GM10847 (cell line): ENCODE results near the gene MAGI1.

ENCODE experiments used
- POLR2A ChIP-seq: IDR thresholded peaks from 2 replicates; pipeline ENCODE4 v1.6.1; 2011; ENCODE audit not compliant: insufficient read length; ENCODE audit errors: extremely low read depth

The MAGI1 gene

GRCh38 chr3:65896321-65896720 is 142.4 kb downstream of the MAGI1 start:
- no peak for TF ChIP-seq POLR2A

DNA sequence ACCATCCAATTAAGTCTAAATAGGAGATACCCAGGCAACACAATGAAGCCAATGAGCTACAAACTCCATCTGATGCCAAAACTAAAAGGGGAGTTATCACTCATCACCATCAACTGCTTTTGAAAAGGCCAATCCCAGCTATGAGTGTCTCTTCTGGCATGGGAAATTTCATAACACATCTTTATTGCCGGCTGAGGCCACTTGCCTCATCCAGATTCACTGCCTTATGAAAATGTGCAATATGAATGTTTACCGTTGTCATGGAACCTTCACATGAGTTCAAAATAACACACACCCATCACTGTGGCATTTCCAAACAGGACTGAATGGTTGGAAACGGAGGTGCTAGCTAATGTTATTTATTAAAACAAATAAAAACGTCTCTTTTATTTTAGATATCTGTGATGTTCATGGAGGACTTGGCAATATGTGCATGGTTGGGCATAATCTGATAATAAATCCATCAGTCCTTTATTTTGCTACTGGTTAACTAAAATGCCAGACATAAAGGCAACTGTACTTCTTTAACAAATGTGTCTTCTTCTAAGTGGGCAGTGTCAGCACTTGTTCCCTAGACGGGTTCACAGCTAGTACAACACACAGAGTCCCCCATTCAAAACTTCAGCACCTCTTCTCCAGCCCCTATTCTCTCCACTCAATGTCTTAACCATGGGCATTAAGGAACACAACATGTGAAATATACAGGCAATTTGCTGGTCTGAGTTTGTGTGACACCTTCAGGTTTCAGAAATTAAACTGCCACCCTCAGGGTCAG is 143.9 kb downstream of the MAGI1 start:
- no peak for TF ChIP-seq POLR2A

DNA sequence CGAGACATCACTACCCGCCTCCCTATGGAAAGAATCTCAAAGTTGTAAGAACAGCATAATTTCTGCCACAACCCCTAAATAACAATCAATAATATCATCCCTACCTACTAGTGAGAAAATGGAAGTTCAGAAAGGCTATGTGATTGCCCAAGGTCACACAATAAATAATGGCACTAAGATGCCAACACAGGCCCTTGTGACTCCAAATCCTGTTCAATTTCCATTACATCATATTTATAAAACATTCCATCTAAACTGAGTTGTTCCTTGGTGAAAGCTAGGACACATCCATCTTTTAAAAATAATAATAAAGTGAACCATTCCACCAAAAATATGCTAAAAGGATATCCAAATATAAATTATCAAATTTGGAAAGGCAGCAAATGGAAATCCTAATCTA is 144.6 kb downstream of the MAGI1 start:
- TF ChIP-seq POLR2A, result no peak

GRCh38 chr3:65893631-65894030 is 145.1 kb downstream of the MAGI1 start:
- no peak for TF ChIP-seq POLR2A

DNA sequence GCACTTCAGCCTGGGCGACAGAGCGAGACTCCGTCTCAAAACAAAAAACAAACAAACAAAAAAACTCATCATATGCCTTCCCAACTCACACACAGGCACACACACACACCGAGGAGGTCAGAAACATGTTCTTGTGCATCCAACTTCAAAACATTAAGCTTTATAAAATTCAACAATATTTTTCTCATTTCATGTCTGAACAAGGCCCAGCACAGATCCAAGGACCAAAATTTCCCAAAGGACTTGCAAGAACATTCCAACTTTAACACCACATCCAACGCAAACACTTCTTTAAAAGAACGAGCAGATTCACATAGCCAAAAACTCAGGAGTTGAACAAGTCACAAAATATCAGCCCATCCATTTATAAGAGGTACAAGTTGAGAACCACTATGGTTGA is 148.4 kb downstream of the MAGI1 start:
- TF ChIP-seq POLR2A, result no peak

DNA sequence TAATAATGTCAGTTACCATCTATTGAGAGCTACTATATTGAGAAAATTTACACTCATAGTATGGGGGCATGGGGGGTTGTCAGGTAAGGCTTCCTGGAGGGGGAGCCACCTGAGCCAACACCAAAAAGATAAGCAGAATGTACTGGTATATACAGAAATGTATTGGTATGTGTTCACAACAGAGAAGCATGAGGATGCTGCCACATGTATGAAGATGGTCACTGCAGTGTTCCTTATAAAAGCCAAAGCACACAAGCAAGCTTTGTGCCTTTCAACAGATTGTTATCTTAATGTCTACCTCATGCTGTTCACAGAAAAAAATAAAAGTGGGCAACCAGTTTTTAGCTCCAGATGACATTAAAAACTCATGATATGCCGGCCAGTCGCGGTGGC is 149.0 kb downstream of the MAGI1 start:
- TF ChIP-seq POLR2A, result no peak

DNA sequence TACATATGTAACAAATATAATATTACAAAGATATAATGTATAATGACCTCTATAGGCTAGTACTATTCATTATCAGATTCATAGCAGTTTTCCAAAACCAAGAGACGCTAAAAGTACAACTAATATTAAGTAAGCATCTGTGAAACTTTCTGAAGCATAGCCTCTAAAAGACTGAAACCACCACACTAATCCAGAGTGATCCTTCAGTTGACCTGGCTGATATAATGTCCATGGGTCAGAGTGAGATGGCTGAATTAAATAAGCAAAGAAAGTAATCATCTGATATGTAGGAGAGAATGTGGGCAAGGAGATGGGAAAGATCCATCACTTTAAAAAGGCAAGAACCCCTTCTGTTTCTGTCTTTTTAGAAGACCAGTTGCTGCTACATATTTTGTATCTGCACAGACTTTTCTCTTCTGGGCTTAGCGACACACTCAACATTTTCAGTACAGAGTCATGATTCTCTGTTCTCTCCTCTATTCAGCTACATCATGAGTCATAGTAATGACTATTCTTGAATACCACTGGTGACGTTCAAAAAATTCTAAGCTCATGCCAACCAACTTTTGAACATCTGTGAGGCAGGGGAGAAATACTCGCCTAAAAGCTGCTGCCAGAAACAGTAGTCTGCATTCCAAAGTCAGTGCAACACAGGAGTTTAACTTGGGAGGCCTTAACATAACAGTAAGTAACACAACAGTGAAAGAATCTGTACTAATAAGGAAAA is 149.6 kb downstream of the MAGI1 start:
- TF ChIP-seq POLR2A, result no peak

GRCh38 chr3:65888196-65888595 is 150.5 kb downstream of the MAGI1 start:
- TF ChIP-seq POLR2A, result no peak

DNA sequence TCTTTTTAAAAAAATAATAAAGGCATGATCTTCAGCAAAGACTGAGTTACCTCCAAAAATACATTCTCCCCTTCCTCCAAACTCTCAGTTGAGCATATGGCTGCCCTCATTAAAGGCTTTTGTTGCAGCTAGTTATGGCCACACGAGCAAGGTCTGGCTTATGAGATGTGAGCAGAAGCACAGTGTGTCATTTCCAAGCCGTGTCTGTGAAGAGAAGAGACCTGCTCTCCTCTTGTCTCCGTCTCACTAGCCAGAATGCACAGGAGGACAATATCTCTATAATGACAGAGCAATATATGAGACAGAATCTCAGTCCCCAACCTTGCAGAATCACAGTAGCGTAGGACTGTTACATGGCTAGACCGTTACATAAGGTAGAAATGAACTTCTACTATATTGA is 152.3 kb downstream of the MAGI1 start:
- TF ChIP-seq POLR2A, result no peak

DNA sequence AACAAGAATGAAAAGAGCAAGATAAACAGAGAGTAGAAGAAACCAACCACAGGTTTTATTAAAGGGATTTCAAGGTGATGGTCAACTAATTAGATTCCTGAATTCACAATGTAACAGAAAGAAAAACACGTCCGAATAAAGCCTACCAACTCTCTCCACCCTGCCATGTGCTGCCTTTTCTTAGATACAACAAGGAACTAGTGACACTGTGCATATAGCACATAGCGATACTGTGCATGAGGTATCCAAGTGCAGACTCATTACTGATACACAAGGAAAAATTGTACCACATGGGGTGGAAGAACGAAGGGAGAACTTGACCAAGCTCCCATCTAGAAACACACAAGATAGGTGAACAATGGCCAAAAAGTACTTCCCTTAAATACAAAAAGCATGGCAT is 154.6 kb downstream of the MAGI1 start:
- no peak for TF ChIP-seq POLR2A

DNA sequence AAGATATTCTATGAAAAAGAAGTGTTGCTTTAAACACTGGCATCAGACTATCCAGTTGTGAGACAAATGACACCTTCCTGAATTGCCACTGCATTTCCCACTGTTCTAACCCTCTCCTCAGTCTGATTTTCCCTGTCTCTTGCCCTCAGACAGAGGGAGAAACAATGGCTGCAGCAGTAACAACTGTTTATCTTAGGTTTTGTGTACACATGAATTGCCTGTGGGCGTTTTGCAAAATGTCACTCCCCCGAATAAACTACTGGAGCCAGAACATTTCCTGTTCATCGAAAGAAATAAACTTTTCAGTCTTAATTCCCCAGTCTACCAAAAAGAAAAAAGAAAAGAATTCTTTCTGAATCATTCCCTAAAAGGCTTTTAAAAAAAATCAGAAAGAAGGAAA is 155.1 kb downstream of the MAGI1 start:
- no peak for TF ChIP-seq POLR2A

DNA sequence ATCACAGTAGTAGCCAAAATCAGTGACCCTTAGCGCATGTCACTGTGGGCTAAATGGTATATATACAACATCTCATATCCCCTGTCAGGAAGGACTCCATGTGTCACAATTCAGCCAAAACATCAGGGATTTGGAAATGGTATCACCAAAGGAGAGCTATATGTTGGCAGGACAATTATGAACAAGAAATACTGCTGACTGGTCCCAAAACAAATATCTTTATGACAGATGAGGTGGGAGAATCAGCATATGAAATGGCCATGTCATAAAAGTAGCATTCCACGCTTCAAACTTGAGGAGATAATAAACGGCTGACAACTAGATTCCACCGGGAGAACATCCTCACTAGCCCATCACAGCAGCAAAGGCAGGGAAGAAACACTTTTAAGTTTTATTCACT is 158.4 kb downstream of the MAGI1 start:
- TF ChIP-seq POLR2A, result no peak

- TF ChIP-seq POLR2A, result no peak
These were observed 159.3 kb downstream of the MAGI1 start for GRCh38 chr3:65879372-65879771.

DNA sequence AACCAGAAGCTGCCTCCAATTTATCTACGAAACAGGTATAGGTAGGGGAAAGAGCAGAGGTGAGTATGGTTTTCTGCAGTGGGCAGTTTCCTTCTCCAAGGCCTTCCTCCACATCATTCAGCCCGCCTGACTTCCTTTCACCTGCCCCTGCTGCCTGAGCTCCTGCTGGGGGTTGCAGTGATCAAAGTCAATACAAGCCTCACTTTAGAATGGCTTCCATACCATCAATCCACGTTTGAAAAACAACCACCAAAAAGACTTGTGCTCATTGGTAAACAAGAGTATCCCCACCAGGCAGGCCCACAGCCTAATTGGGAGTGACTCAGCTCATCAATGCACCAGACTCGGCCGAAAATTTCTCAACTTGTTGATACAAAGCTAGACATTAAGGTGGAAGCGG is 159.9 kb downstream of the MAGI1 start:
- TF ChIP-seq POLR2A, result no peak

- TF ChIP-seq POLR2A, result no peak
These were observed 161.6 kb downstream of the MAGI1 start for GRCh38 chr3:65877160-65877559.

GRCh38 chr3:65876028-65876420 is 162.7 kb downstream of the MAGI1 start:
- TF ChIP-seq POLR2A, result no peak

GRCh38 chr3:65875393-65876027 is 163.2 kb downstream of the MAGI1 start:
- TF ChIP-seq POLR2A, result no peak

DNA sequence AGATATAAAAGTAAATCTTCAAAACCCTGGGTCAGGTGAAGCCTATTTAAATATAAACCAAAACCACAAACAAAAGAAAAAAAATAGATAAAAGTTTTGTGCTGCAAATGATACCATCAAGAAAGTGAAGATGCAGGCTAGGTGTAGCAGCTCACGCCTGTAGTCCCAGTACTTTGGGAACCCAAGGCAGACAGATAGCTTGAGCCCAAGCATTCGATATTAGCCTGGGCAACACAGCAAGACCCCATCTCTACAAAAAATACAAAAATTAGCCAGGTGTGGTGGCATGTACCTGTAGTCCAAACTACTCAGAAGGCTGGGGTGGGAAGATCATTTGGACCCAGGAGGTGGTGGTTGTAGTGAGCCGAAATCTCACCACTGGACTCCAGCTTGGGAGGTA is 164.8 kb downstream of the MAGI1 start:
- no peak for TF ChIP-seq POLR2A
